PC-9 (cell line): ENCODE data around the gene DCUN1D4. TPM values are rescaled to one million over a fixed set of nuclear protein-coding genes. Genes with fewer than 3 reads are reported as not detected.

Experiments used
- BruUV-seq: library from RNA; stranded (reverse); fragments of 400-500 nt; replicated peaks from 2 replicates; lab custom pipeline; 2021; lab: Mats Ljungman, UMichigan
- CTCF ChIA-PET: fragments of 300-600 bp; sonication (Branson Sonifier 250); formaldehyde crosslinking; loops from one replicate; lab custom pipeline; 2022; ENCODE audit warnings: antibody characterized with exemption; lab: Charles Lee
- POLR2A ChIA-PET: fragments of 300-600 bp; sonication (Branson Sonifier 250); formaldehyde crosslinking; loops from one replicate; lab custom pipeline; 2022; ENCODE audit warnings: antibody characterized with exemption; ENCODE audit not compliant: unreplicated experiment; lab: Charles Lee
- DNase-seq, 2 experiments: peaks; one replicate each; pipeline versions ENCODE4 v3.0.0 to v3.0.0-alpha.2; 2015 to 2022; ENCODE audit warnings: mixed read lengths in 1 of 2
- H2AFZ ChIP-seq: fragments of 200-600 bp; sonication (generic); 2 replicates; pipeline ENCODE4 v1.8.1; 2017; ENCODE audit warnings: antibody characterized with exemption
- H3F3A ChIP-seq: fragments of 200-600 bp; sonication (generic); 2 replicates; pipeline ENCODE4 v1.8.1; 2017; ENCODE audit warnings: antibody characterized with exemption, mild to moderate bottlenecking, low read depth; ENCODE audit not compliant: insufficient read depth
- H3K27ac ChIP-seq: fragments of 200-600 bp; sonication (generic); 2 replicates; pipeline ENCODE4 v1.6.1; 2016; ENCODE audit warnings: mixed run types
- H3K27me3 ChIP-seq: fragments of 200-600 bp; sonication (generic); 2 replicates; pipeline ENCODE4 v1.6.1; 2016; ENCODE audit warnings: low read depth, mixed run types; ENCODE audit not compliant: insufficient read depth
- H3K36me3 ChIP-seq: fragments of 200-600 bp; sonication (generic); 2 replicates; pipeline ENCODE4 v1.6.1; 2016; ENCODE audit warnings: low read depth, mixed run types
- H3K4me1 ChIP-seq: fragments of 200-600 bp; sonication (generic); replicated peaks from 2 replicates; pipeline ENCODE4 v1.6.1; 2016; ENCODE audit warnings: mixed run types; ENCODE audit not compliant: insufficient read depth
- H3K4me2 ChIP-seq: fragments of 200-600 bp; sonication (generic); 2 replicates; pipeline ENCODE4 v1.6.1; 2017; ENCODE audit warnings: mixed run types
- H3K4me3 ChIP-seq: fragments of 200-600 bp; sonication (generic); 2 replicates; pipeline ENCODE4 v1.6.1; 2016; ENCODE audit warnings: mixed run types
- H3K79me2 ChIP-seq: fragments of 200-600 bp; sonication (generic); 2 replicates; pipeline ENCODE4 v1.6.1; 2017; ENCODE audit warnings: low read depth, mixed run types
- H3K9me2 ChIP-seq: fragments of 200-600 bp; sonication (generic); 2 replicates; pipeline ENCODE4 v1.8.1; 2017; ENCODE audit warnings: mild to moderate bottlenecking; ENCODE audit not compliant: insufficient read depth
- H3K9me3 ChIP-seq: fragments of 200-600 bp; sonication (generic); 2 replicates; pipeline ENCODE4 v1.8.1; 2016; ENCODE audit warnings: low read depth; ENCODE audit not compliant: insufficient read depth
- H4K20me1 ChIP-seq: fragments of 200-600 bp; sonication (generic); 2 replicates; pipeline ENCODE4 v1.8.1; 2017; ENCODE audit not compliant: insufficient read depth
- EZH2 ChIP-seq: fragments of 200-600 bp; sonication (generic); IDR thresholded peaks from 2 replicates; pipeline ENCODE4 v1.8.0; 2017; ENCODE audit warnings: antibody characterized with exemption, low read depth
- intact Hi-C: fragments of 100-400 bp; cut with micrococcal nuclease; formaldehyde crosslinking; loops from one replicate; pipeline ENCODE4 v1.10.0; 2022; ENCODE audit not compliant: unreplicated experiment
- total RNA-seq: library from RNA; stranded (reverse); gene quantifications from 2 replicates; pipeline ENCODE4 v1.2.3, GENCODE V29; 2021
- TF ChIP-seq, protein P1 (sequence below): fragments of 200-600 bp; sonication (generic); conservative IDR thresholded peaks from 2 replicates; pipeline ENCODE4 v1.6.1; 2017; ENCODE audit warnings: mixed run types, antibody characterized with exemption, mild to moderate bottlenecking, moderate library complexity

Gene DCUN1D4
- total RNA-seq, 1 experiment from 2014 or later: 24.9 TPM

DNA sequence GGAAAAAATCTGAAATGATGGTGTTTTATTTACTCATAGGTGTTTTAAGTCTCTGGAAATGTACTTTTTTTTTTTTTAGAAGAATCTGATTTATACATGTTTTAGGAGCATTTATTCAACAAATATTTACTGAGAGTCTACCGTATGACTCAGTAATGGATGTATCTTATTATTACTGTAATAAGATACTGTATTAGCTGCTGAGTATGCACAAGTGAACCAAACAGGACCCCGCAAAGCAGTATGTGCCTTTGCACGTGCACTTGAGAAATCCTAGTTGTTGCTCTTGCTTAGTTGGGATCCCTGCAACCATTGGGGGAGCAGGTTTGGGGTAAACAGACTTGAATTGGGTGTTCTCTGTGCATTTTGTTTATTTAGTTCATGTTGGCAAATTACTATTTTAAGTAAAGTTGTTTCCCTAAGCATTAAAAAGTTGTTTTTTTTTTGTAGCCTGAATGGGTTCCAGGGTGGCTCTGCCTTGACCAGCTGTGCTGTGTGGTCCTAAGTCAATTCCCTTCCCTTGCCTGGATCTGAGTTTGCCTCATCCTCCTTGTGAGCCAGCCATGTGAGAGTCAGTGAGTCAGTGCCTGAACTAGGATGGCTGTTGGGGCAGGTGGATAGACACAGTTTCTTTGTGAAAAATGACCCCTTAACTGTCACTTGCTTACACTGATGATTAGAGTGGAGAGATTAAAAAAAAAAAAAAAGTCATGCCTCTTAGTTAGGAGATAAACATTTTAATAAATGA lies 27.7 kb downstream of the DCUN1D4 start:
- BruUV-seq: no TSS peak
- Histone ChIP-seq H2AFZ (no peak overlapping the region), H3K27ac (no peak overlapping the region), H3K9me3 (no peaks in the 10 kb centered on the region), H3K36me3 (peaks cover 3% of the 10 kb centered on the region; the same call in 1 of the 2 replicates), H3K4me2 (no peak overlapping the region), H3F3A (no peaks in the 10 kb centered on the region), H3K9me2 (no peaks in the 10 kb centered on the region), H3K4me1 (no peaks in the 10 kb centered on the region), H3K27me3 (no peaks in the 10 kb centered on the region), H3K4me3 (no peak overlapping the region), H4K20me1 (no peaks in the 10 kb centered on the region), H3K79me2 (no peaks in the 10 kb centered on the region)
- ChIA-PET POLR2A (no interaction called here), CTCF (no interaction called here)
- intact Hi-C loops: loop anchor here (2.0 kb wide), 1 partner anchor 20 kb away; no protein-coding TSS in a partner anchor
- DNase-seq: no peak
- no peak for TF ChIP-seq EZH2
- TF ChIP-seq, protein P1, sequence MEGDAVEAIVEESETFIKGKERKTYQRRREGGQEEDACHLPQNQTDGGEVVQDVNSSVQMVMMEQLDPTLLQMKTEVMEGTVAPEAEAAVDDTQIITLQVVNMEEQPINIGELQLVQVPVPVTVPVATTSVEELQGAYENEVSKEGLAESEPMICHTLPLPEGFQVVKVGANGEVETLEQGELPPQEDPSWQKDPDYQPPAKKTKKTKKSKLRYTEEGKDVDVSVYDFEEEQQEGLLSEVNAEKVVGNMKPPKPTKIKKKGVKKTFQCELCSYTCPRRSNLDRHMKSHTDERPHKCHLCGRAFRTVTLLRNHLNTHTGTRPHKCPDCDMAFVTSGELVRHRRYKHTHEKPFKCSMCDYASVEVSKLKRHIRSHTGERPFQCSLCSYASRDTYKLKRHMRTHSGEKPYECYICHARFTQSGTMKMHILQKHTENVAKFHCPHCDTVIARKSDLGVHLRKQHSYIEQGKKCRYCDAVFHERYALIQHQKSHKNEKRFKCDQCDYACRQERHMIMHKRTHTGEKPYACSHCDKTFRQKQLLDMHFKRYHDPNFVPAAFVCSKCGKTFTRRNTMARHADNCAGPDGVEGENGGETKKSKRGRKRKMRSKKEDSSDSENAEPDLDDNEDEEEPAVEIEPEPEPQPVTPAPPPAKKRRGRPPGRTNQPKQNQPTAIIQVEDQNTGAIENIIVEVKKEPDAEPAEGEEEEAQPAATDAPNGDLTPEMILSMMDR: no peak

DNA sequence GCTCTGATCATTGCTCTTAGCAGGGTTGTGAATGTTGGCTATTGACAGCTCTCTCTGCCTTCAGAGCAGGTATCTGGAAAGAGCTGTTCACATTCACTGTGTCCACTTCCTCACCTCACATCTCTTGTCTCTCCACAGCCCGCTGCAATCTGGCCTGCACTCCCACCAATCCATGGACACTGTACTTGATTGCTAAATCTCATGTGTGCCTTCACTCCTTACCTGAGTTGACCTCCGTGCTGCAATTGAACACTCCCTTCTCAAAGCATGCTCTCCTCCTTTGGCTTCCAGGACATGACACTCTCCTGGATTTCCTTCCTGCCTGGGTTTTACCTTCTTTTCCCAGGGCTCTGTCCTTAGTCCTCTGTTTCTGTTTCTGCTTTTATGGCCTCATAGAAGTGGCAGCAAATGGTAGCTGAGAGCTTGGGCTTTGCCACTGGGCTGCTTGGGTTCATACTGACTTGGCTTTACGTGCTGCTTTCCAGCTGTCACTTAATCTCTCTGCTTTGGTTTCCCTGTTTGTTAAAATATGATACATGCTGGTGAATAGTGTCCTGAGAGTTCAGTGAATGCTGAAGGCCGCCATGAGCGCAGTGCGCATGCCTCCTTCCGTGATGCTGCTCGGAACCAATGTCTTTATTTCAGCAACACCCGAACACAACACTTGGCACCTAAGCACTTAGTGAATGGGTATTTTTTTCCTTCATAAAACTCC lies 29.5 kb downstream of the DCUN1D4 start:
- Histone ChIP-seq H3K79me2 (no peaks in the 10 kb centered on the region), H2AFZ (no peak overlapping the region), H3K4me2 (no peak overlapping the region), H3K27ac (no peak overlapping the region), H3K9me2 (no peaks in the 10 kb centered on the region), H3K4me1 (no peaks in the 10 kb centered on the region), H3K9me3 (no peaks in the 10 kb centered on the region), H3F3A (no peaks in the 10 kb centered on the region), H3K27me3 (no peaks in the 10 kb centered on the region), H3K4me3 (no peak overlapping the region), H3K36me3 (peaks cover 6% of the 10 kb centered on the region; the same call in 1 of the 2 replicates), H4K20me1 (no peaks in the 10 kb centered on the region)
- BruUV-seq: no TSS peak
- intact Hi-C loops: no loop called here
- TF ChIP-seq, protein P1: no peak
- TF ChIP-seq EZH2: no peak
- no peak for DNase-seq
- POLR2A ChIA-PET: no interaction called here
- CTCF ChIA-PET: no interaction called here

DNA sequence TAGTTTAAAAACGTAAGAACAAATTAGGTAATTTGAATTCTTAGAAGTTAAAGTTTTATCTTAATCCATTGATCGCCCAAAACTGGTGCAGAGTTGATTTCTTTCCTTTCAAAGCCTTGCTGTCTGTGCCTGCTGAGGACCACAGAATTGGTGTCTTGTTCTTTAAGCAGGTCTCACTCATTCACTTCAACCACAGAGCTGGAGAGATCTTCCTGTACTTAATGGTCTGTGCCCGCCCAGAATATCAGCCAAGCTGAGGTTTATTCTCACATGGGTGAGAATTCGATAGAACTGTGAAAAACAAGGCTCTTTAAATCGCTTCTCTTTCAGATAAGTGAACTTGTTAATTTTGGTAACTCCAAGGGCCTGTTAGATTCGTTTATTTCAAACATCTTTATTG lies 31.6 kb downstream of the DCUN1D4 start:
- Histone ChIP-seq H3K4me2 (no peak overlapping the region), H3K27ac (no peak overlapping the region), H4K20me1 (no peaks in the 10 kb centered on the region), H3F3A (no peaks in the 10 kb centered on the region), H2AFZ (no peak overlapping the region), H3K36me3 (peaks cover 6% of the 10 kb centered on the region; the same call in 1 of the 2 replicates), H3K9me2 (no peaks in the 10 kb centered on the region), H3K4me1 (no peaks in the 10 kb centered on the region), H3K9me3 (no peaks in the 10 kb centered on the region), H3K79me2 (no peaks in the 10 kb centered on the region), H3K4me3 (no peak overlapping the region), H3K27me3 (no peaks in the 10 kb centered on the region)
- no peak for DNase-seq
- intact Hi-C loops: no loop called here
- ChIA-PET CTCF (interaction anchor here (0.7 kb wide), 1 partner anchor 17 kb away, joined by 7 read pairs; no protein-coding TSS in a partner anchor), POLR2A (no interaction called here)
- TF ChIP-seq EZH2: no peak
- TF ChIP-seq, protein P1: no peak
- no TSS peak for BruUV-seq
